ENCODE data around the gene OR2T6. TPM values are rescaled to one million over a fixed set of nuclear protein-coding genes. Genes with fewer than 3 reads are reported as not detected.

The OR2T6 gene
- total RNA-seq, 1 donor from 2014 or later: not detected

- Mint-ChIP-seq H3K36me3 (ENCODE audit: low read depth, unreplicated experiment) (no peaks in the 10 kb centered on the region), H3K4me1 (ENCODE audit: low read depth, unreplicated experiment) (no peaks in the 10 kb centered on the region), H3K4me3 (ENCODE audit: unreplicated experiment) (no peak overlapping the region), H3K9me3 (ENCODE audit: unreplicated experiment) (peaks cover 9% of the 10 kb centered on the region), H3K27ac (ENCODE audit: unreplicated experiment) (no peak overlapping the region), H3K27me3 (ENCODE audit: low read depth, unreplicated experiment) (no peaks in the 10 kb centered on the region)
- no peaks in the 10 kb centered on the region for H3K27me3 ChIP-seq (ENCODE audit: insufficient read depth, low read length)
- H3K4me1 ChIP-seq (ENCODE audit: insufficient read depth, low read length): no peaks in the 10 kb centered on the region
- no peak overlapping the region for H2AFZ ChIP-seq (ENCODE audit: low read depth, low read length)
- FAIRE-seq: peak; percentile 92
- H3K27ac ChIP-seq (ENCODE audit: low read depth, low read length): no peak overlapping the region
- DNase-seq (ENCODE audit: low read depth): no peak
- H3K9ac ChIP-seq (ENCODE audit: low read length): no peak overlapping the region
- H3K9me3 ChIP-seq (ENCODE audit: insufficient read depth, low read depth, low read length): peaks cover 10% of the 10 kb centered on the region
- H3K4me3 ChIP-seq (ENCODE audit: insufficient read depth, low read depth, low read length): no peak overlapping the region
- H3K4me2 ChIP-seq (ENCODE audit: low read length): no peak overlapping the region
- H3K79me2 ChIP-seq (ENCODE audit: insufficient read depth, low read length): no peaks in the 10 kb centered on the region
- TF ChIP-seq EZH2 (IDR thresholded peaks at IDR 0.05; ENCODE audit: insufficient read depth, low read length) (no peak), CTCF (IDR thresholded peaks at IDR 0.05; ENCODE audit: insufficient read depth, low read depth, low read length) (no peak)
- no peaks in the 10 kb centered on the region for H3K36me3 ChIP-seq (ENCODE audit: insufficient read depth, low read length)
- H4K20me1 ChIP-seq (ENCODE audit: insufficient read depth, low read length): no peaks in the 10 kb centered on the region
Observed at GRCh38 chr1:248404024-248404423, 28.5 kb downstream of the OR2T6 start.

GRCh38 chr1:248406721-248407692 lies 31.5 kb downstream of the OR2T6 start:
- H3K27me3 ChIP-seq (ENCODE audit: insufficient read depth, low read length): no peaks in the 10 kb centered on the region
- H3K9me3 ChIP-seq (ENCODE audit: insufficient read depth, low read depth, low read length): peaks cover 7% of the 10 kb centered on the region
- no peak overlapping the region for H2AFZ ChIP-seq (ENCODE audit: low read depth, low read length)
- no peak for DNase-seq (ENCODE audit: low read depth)
- peaks cover 12% of the 10 kb centered on the region for H3K9me3 Mint-ChIP-seq (ENCODE audit: unreplicated experiment)
- no peaks in the 10 kb centered on the region for H3K4me1 Mint-ChIP-seq (ENCODE audit: low read depth, unreplicated experiment)
- H3K36me3 ChIP-seq (ENCODE audit: insufficient read depth, low read length): no peaks in the 10 kb centered on the region
- H3K4me3 Mint-ChIP-seq (ENCODE audit: unreplicated experiment): no peak overlapping the region
- no peaks in the 10 kb centered on the region for H3K27me3 Mint-ChIP-seq (ENCODE audit: low read depth, unreplicated experiment)
- no peak overlapping the region for H3K27ac ChIP-seq (ENCODE audit: low read depth, low read length)
- no peaks in the 10 kb centered on the region for H3K36me3 Mint-ChIP-seq (ENCODE audit: low read depth, unreplicated experiment)
- no peaks in the 10 kb centered on the region for H3K4me1 ChIP-seq (ENCODE audit: insufficient read depth, low read length)
- no peak overlapping the region for H3K27ac Mint-ChIP-seq (ENCODE audit: unreplicated experiment)
- H3K79me2 ChIP-seq (ENCODE audit: insufficient read depth, low read length): no peaks in the 10 kb centered on the region
- FAIRE-seq: no peak
- H3K4me3 ChIP-seq (ENCODE audit: insufficient read depth, low read depth, low read length): no peak overlapping the region
- H4K20me1 ChIP-seq (ENCODE audit: insufficient read depth, low read length): no peaks in the 10 kb centered on the region
- TF ChIP-seq EZH2 (IDR thresholded peaks at IDR 0.05; ENCODE audit: insufficient read depth, low read length) (no peak), CTCF (IDR thresholded peaks at IDR 0.05; ENCODE audit: insufficient read depth, low read depth, low read length) (no peak)
- no peak overlapping the region for H3K9ac ChIP-seq (ENCODE audit: low read length)
- H3K4me2 ChIP-seq (ENCODE audit: low read length): no peak overlapping the region

- no peak overlapping the region for H3K27ac Mint-ChIP-seq (ENCODE audit: unreplicated experiment)
- peaks cover 6% of the 10 kb centered on the region for H3K9me3 ChIP-seq (ENCODE audit: insufficient read depth, low read depth, low read length)
- peaks cover 3% of the 10 kb centered on the region for H3K9me3 Mint-ChIP-seq (ENCODE audit: unreplicated experiment)
- H3K9ac ChIP-seq (ENCODE audit: low read length): no peak overlapping the region
- H3K27ac ChIP-seq (ENCODE audit: low read depth, low read length): no peak overlapping the region
- TF ChIP-seq CTCF (IDR thresholded peaks at IDR 0.05; ENCODE audit: insufficient read depth, low read depth, low read length) (no peak), EZH2 (IDR thresholded peaks at IDR 0.05; ENCODE audit: insufficient read depth, low read length) (no peak)
- no peaks in the 10 kb centered on the region for H3K27me3 Mint-ChIP-seq (ENCODE audit: low read depth, unreplicated experiment)
- DNase-seq (ENCODE audit: low read depth) (no peak), FAIRE-seq (no peak)
- H4K20me1 ChIP-seq (ENCODE audit: insufficient read depth, low read length): no peaks in the 10 kb centered on the region
- H3K27me3 ChIP-seq (ENCODE audit: insufficient read depth, low read length): no peaks in the 10 kb centered on the region
- no peak overlapping the region for H2AFZ ChIP-seq (ENCODE audit: low read depth, low read length)
- H3K4me2 ChIP-seq (ENCODE audit: low read length): no peak overlapping the region
- H3K4me3 ChIP-seq (ENCODE audit: insufficient read depth, low read depth, low read length): no peak overlapping the region
- no peaks in the 10 kb centered on the region for H3K4me1 Mint-ChIP-seq (ENCODE audit: low read depth, unreplicated experiment)
- H3K36me3 Mint-ChIP-seq (ENCODE audit: low read depth, unreplicated experiment): no peaks in the 10 kb centered on the region
- H3K4me1 ChIP-seq (ENCODE audit: insufficient read depth, low read length): no peaks in the 10 kb centered on the region
- no peaks in the 10 kb centered on the region for H3K79me2 ChIP-seq (ENCODE audit: insufficient read depth, low read length)
- H3K36me3 ChIP-seq (ENCODE audit: insufficient read depth, low read length): no peaks in the 10 kb centered on the region
- no peak overlapping the region for H3K4me3 Mint-ChIP-seq (ENCODE audit: unreplicated experiment)
Observed at GRCh38 chr1:248416226-248416625, 40.7 kb downstream of the OR2T6 start.
